Measurements from ENCODE around the gene FDX1. TPM values are rescaled to one million over a fixed set of nuclear protein-coding genes. Genes with fewer than 3 reads are reported as not detected.

FDX1 gene
- total RNA-seq, 1 donor, result 7.3 TPM

DNA sequence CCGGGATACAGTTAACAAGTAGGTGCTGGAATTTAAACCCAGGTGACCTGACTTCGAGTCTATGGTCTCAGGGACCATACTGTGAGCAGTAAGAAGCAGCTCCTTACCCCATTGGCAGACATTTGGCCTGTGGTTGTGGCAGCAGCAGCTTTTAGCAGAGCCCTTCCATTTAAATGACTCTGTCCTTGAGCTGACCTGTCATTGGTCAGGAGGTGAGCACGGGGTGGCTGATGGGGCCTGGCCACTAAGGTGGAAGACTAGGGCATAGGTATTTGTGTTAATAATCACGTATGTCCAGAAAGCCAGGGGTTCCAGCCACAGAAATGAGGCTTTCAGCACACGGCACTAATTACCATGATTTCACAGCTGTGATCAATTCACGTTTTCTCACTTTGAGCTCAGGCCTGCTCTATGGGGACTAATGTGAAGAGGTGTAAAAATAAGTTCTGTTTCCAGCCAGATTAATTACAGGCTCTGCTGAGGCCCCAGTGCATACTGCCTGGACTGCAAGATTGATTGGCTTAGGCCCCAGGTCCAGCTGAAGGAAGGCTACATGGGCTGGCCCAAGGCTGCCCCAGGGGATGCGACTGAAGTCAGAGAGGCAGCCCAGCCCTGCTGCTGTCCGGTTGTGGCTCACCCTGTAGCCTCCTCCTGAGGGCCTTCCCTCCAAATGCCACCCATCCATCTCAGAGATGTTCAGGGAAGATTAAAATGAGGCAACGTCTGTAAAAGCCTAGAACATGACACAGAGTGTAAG is 76.0 kb downstream of the FDX1 start:
- no peak for DNase-seq (ENCODE audit: low read depth in 2 of 3, low spot score in 2 of 3)

DNA sequence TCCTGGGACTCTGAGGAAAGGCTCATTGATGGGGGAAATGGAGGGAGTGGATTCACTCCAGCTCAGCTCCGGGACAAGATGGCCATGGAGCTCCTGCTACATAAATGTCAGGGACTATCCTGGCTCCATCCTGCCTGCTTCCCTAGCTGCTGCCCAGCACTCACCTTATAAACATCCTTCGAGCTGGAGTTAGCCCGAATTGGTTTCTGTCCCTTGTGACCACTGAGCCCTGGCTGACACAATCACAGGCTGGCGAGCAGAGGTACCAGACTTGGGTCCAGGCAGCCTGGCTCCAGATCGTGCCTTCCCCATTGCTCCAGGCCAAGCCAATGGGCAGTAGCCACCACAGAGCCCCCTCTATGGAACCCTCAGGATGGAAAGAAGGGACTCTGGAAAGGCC is 77.6 kb downstream of the FDX1 start:
- DNase-seq (ENCODE audit: low read depth in 2 of 3, low spot score in 2 of 3), result no peak

DNA sequence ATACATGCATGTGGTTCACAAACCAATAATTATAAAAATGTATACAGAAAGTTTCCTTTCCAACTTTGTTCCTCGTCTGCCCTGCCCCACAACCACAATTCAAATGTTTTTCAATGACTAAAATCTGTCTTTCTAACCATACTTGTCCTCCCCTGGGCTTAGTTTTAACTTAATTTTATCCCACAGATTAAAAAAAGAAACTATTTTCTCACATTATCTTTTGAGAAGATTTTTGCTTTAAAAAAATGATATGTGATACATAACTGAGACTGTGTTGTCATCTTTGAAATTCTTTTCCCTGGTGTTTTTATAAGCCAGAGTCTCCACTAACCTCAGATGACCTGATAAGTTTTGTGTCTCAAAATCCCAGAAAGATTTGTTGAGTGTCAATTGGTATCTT is 79.0 kb downstream of the FDX1 start:
- DNase-seq (ENCODE audit: low read depth in 2 of 3, low spot score in 2 of 3), result no peak

DNA sequence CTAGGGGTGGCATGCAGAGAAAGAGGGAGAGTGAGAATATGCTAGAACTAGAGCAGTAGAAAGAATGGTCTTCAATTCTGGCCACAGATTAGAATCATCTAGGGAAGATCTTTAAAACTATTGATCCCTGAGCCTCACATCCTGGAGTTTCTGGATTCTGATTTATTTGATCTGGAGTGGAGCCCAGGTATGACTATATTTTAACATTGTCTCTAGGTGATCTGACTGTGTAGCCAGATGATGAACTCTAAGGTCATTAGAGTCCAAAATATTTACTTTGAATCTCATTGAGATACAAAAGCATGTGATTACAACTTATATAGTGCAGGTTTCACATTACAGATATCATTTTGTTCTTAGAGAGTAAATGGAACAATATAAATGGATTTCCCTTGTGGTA is 79.7 kb downstream of the FDX1 start:
- no peak for DNase-seq (ENCODE audit: low read depth in 2 of 3, low spot score in 2 of 3)

DNA sequence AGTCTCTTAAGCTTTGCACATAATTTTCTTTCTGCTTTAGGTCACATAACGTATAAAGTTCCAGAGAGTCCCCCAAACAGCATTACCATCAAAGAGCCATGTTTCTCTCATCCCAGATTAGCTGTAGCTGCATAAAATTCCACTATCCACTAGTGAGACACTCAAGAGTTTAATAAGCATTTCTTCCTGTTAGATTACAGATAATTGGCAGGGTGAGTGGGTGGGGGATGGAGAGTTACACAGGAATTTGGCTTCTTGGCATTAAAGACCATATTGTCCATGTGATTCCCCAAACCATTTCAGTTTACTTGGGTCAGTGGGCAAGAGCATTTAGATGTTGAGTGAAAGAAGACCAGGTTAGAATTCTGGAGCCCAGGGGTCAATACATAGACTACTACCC is 82.3 kb downstream of the FDX1 start:
- DNase-seq (ENCODE audit: low read depth in 2 of 3, low spot score in 2 of 3), result no peak

DNA sequence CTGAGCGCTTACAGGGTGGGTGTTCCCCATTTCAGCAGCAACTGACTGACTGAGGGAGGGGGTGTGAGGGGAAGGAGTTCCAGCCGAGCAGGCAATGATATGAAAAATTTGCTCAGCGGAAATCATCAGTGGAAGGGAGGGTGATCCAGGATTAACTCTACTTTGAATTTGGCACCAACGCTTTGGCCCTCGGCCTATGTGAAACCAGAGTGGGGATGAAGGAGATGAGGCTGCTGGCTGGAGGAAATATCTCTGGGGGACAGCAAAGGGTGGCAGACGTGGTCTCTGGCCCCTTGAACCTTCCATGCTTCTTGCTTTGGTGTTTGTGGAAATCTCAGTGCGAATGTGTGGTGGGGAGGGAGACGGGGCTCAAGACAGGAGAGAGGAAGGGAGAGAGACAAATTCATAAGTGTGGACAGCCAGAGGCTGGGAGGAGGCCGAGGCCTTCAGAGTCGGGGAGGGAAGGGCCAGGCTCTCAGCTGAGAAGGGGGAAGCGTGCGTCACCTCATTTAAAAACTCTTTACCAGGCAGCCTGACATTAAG is 83.6 kb downstream of the FDX1 start:
- DNase-seq (ENCODE audit: low read depth in 2 of 3, low spot score in 2 of 3), result no peak

DNA sequence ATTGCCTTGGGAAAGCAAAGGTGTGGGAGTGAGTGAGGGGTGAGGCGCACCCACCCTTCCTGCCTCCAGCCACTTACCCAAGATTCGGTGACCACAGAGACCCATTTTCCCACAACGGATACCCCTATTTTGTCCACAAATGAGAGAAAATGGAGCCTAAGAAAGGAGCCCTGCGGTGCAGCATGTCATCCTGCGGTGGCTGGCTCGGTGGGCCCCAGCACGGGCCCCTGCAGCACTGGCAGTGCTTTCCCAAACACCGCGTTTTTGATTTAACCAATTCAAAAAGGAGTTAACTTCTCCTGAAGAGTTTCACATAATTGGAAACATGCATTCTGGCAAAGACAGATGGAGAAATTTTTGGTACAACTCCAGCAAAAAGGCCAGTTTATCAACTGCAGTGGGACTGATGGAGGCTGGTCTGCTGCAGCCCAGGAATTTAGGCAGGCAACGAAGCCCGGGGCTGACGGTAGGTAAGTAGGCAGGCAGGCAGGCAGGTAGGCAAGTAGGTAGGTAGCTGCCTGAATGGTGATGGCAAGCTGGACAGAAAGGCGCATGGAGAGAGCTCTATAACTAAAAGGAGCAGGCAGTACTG is 84.2 kb downstream of the FDX1 start:
- DNase-seq (ENCODE audit: low read depth in 2 of 3, low spot score in 2 of 3), result no peak

Other genes starting within 250 kb of the FDX1 start
- gene RDX, start 133.3 kb upstream of the FDX1 start, total RNA-seq, result 8.3 TPM